HG03432 (cell line): ENCODE measurements around the gene KLHL10.

Experiments used
- ATAC-seq: cut with Tn5 transposase; IDR thresholded peaks from one replicate; pipeline ENCODE4 v1.9.1; 2021; ENCODE audit warnings: mild to moderate bottlenecking, moderate library complexity; ENCODE audit not compliant: unreplicated experiment

KLHL10 gene

GRCh38 chr17:41892021-41892376 lies 54.4 kb downstream of the KLHL10 start:
- ATAC-seq: no peak

GRCh38 chr17:41893384-41893783 lies 55.8 kb downstream of the KLHL10 start:
- no peak for ATAC-seq

- no peak for ATAC-seq
These were observed 57.2 kb downstream of the KLHL10 start for GRCh38 chr17:41894791-41895331.

- no peak for ATAC-seq
These were observed 58.0 kb downstream of the KLHL10 start for GRCh38 chr17:41895617-41896016.

GRCh38 chr17:41896726-41897125 lies 59.1 kb downstream of the KLHL10 start:
- ATAC-seq: no peak
